HepG2 (cell line): Measurements from ENCODE around the gene PLPP3.

Experiments
- HCFC1 ChIP-seq: fragments of 150-350 bp; IDR thresholded peaks from 2 replicates; pipeline ENCODE4 v1.6.1; 2014; ENCODE audit warnings: low read depth, low read length
- JUN ChIP-seq: sonication (generic); formaldehyde crosslinking; IDR thresholded peaks from 2 replicates; pipeline ENCODE4 v1.4.0; 2020; ENCODE audit warnings: mild to moderate bottlenecking, missing genetic modification reagents
- SAFB2 ChIP-seq: sonication (generic); formaldehyde crosslinking; IDR thresholded peaks from 2 replicates; pipeline ENCODE4 v1.5.1; 2020; ENCODE audit warnings: missing genetic modification reagents, low read depth, mild to moderate bottlenecking, borderline replicate concordance
- SALL1 ChIP-seq: sonication (generic); formaldehyde crosslinking; IDR thresholded peaks from 2 replicates; pipeline ENCODE4 v1.8.0; 2022; ENCODE audit warnings: mild to moderate bottlenecking, missing genetic modification reagents
- TAF1 ChIP-seq: sonication (generic); formaldehyde crosslinking; IDR thresholded peaks from 2 replicates; pipeline ENCODE4 v1.4.0; 2020; ENCODE audit warnings: missing genetic modification reagents
- ZBTB42 ChIP-seq: sonication (generic); formaldehyde crosslinking; IDR thresholded peaks from 2 replicates; pipeline ENCODE4 v1.5.0; 2020; ENCODE audit warnings: mild to moderate bottlenecking, missing genetic modification reagents
- ZNF225 ChIP-seq: sonication (generic); formaldehyde crosslinking; IDR thresholded peaks from 2 replicates; pipeline ENCODE4 v1.4.0; 2020; ENCODE audit warnings: mild to moderate bottlenecking, missing genetic modification reagents
- ZNF276 ChIP-seq: sonication (generic); formaldehyde crosslinking; IDR thresholded peaks from 2 replicates; pipeline ENCODE4 v1.4.0; 2020; ENCODE audit warnings: mild to moderate bottlenecking, low read depth, missing genetic modification reagents
- ZNF776 ChIP-seq: sonication (generic); formaldehyde crosslinking; IDR thresholded peaks from 2 replicates; pipeline ENCODE4 v1.4.0; 2020; ENCODE audit warnings: mild to moderate bottlenecking, missing genetic modification reagents
- TF ChIP-seq, protein P1 (sequence below): sonication (generic); formaldehyde crosslinking; IDR thresholded peaks from 2 replicates; pipeline ENCODE4 v1.4.0; 2020; ENCODE audit warnings: missing genetic modification reagents, borderline replicate concordance
- TF ChIP-seq, protein P2 (sequence below): sonication (generic); formaldehyde crosslinking; IDR thresholded peaks from 2 replicates; pipeline ENCODE4 v1.4.0; 2020; ENCODE audit warnings: missing genetic modification reagents, low read depth, mild to moderate bottlenecking, borderline replicate concordance
- TF ChIP-seq, protein P3 (sequence below): sonication (generic); formaldehyde crosslinking; IDR thresholded peaks from 2 replicates; pipeline ENCODE4 v1.5.0; 2020; ENCODE audit warnings: mild to moderate bottlenecking, missing genetic modification reagents, moderate library complexity

DNA sequence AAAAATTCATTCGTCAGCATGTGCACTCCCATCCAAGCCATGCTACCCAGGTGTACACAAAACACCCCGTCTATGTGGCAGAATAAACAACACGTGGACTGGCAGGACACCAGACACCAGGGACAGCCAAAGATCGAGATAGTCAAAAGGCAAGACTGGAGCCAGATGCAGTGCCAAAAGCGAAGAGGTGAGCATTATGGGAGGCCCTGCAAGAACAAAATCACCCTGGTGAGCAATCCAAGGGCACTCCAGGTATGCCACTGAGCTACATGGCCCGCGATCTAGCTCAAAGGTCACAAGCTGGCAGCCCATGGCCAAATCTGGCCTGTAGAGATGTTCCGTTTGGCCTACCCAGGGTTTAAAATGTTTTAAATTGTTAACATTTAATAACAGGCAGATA, 33.7 kb downstream of the PLPP3 start:
- TF ChIP-seq HCFC1 (no peak), ZBTB42 (no peak), JUN (CRISPR knock-in tag) (no peak), SALL1 (no peak), SAFB2 (CRISPR knock-in tag) (no peak), ZNF776 (CRISPR knock-in tag) (no peak), ZNF225 (CRISPR knock-in tag) (no peak), ZNF276 (CRISPR knock-in tag) (no peak), TAF1 (CRISPR knock-in tag) (no peak)
- TF ChIP-seq, protein P1, sequence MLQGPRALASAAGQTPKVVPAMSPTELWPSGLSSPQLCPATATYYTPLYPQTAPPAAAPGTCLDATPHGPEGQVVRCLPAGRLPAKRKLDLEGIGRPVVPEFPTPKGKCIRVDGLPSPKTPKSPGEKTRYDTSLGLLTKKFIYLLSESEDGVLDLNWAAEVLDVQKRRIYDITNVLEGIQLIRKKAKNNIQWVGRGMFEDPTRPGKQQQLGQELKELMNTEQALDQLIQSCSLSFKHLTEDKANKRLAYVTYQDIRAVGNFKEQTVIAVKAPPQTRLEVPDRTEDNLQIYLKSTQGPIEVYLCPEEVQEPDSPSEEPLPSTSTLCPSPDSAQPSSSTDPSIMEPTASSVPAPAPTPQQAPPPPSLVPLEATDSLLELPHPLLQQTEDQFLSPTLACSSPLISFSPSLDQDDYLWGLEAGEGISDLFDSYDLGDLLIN (CRISPR knock-in tag) = no peak
- TF ChIP-seq, protein P2, sequence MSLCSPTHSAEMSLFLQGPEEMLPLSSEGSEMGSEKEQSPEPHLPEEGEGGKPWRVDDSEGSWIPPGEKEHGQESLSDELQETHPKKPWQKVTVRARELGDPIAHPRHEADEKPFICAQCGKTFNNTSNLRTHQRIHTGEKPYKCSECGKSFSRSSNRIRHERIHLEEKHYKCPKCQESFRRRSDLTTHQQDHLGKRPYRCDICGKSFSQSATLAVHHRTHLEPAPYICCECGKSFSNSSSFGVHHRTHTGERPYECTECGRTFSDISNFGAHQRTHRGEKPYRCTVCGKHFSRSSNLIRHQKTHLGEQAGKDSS (CRISPR knock-in tag) = no peak
- TF ChIP-seq, protein P3, sequence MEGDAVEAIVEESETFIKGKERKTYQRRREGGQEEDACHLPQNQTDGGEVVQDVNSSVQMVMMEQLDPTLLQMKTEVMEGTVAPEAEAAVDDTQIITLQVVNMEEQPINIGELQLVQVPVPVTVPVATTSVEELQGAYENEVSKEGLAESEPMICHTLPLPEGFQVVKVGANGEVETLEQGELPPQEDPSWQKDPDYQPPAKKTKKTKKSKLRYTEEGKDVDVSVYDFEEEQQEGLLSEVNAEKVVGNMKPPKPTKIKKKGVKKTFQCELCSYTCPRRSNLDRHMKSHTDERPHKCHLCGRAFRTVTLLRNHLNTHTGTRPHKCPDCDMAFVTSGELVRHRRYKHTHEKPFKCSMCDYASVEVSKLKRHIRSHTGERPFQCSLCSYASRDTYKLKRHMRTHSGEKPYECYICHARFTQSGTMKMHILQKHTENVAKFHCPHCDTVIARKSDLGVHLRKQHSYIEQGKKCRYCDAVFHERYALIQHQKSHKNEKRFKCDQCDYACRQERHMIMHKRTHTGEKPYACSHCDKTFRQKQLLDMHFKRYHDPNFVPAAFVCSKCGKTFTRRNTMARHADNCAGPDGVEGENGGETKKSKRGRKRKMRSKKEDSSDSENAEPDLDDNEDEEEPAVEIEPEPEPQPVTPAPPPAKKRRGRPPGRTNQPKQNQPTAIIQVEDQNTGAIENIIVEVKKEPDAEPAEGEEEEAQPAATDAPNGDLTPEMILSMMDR (CRISPR knock-in tag) = no peak
